Endothelial cell of umbilical vein (primary cell): Measurements from ENCODE around the gene IGFBP4. TPM values are rescaled to one million over a fixed set of nuclear protein-coding genes. Genes with fewer than 3 reads are reported as not detected.

Experiments used
- BruUV-seq: library from RNA; stranded (reverse); fragments of 400-500 nt; replicated peaks from 2 replicates; lab custom pipeline; 2021; lab: Mats Ljungman, UMichigan
- CTCF ChIA-PET: fragments of 300-600, 350-600 bp; sonication (Branson Sonifier 250); formaldehyde crosslinking; loops from one replicate; lab custom pipeline; 2021; ENCODE audit warnings: antibody characterized with exemption, inconsistent platforms; lab: Charles Lee
- POLR2A ChIA-PET: fragments of 300-600, 350-600 bp; sonication (Branson Sonifier 250); formaldehyde crosslinking; loops from one replicate; lab custom pipeline; 2021; ENCODE audit warnings: antibody characterized with exemption, inconsistent platforms; lab: Charles Lee
- DNase-seq: peaks from one replicate; pipeline ENCODE4 v3.0.0-alpha.2; 2011; ENCODE audit warnings: low read depth, low spot score
- FAIRE-seq: peaks from 2 replicates; lab custom pipeline; 2011; peaks lifted over from hg19 to GRCh38; lab: Jason Lieb, UNC
- H2AFZ ChIP-seq: 2 replicates; pipeline ENCODE4 v1.6.0; 2012; ENCODE audit warnings: low read depth, low read length, control low read depth, inconsistent platforms
- H3K27ac ChIP-seq: 2 replicates; pipeline ENCODE4 v1.5.1; 2011; ENCODE audit warnings: low read depth, mild to moderate bottlenecking, control low read depth, low read length, moderate library complexity; ENCODE audit not compliant: insufficient read depth
- H3K27me3 ChIP-seq, 2 experiments: 2 replicates each; pipeline versions ENCODE4 v1.6.0 to v1.6.1; 2011; ENCODE audit warnings: low read length in 2 of 2, mixed read lengths in 1 of 2; ENCODE audit not compliant: control insufficient read depth in 2 of 2, insufficient read depth in 2 of 2
- H3K36me3 ChIP-seq, 2 experiments: 2 replicates in 1 of 2; 3 replicates in 1 of 2; pipeline ENCODE4 v1.5.1; 2011; ENCODE audit warnings: low read length in 2 of 2, mild to moderate bottlenecking in 1 of 2, moderate library complexity in 1 of 2; ENCODE audit not compliant: control insufficient read depth in 2 of 2, insufficient read depth in 2 of 2; ENCODE audit errors: extremely low read depth in 1 of 2
- H3K4me1 ChIP-seq: 3 replicates; pipeline ENCODE4 v1.5.1; 2011; ENCODE audit warnings: mild to moderate bottlenecking, low read length; ENCODE audit not compliant: control insufficient read depth, insufficient read depth; ENCODE audit errors: extremely low read depth
- H3K4me2 ChIP-seq: 2 replicates; pipeline ENCODE4 v1.6.1; 2011; ENCODE audit warnings: low read length, control low read depth, mixed read lengths; ENCODE audit not compliant: insufficient read depth
- H3K4me3 ChIP-seq, 3 experiments: fragments of 200-600 bp in 1 of 3; sonication (generic), shearing (Covaris generic) in 1 of 3; replicated peaks in 1 of 3; 2 replicates each; pipeline ENCODE4 v1.5.1; 2011 to 2016; ENCODE audit warnings: control low read depth in 3 of 3, low read length in 3 of 3, mild to moderate bottlenecking in 2 of 3, inconsistent platforms in 1 of 3, low read depth in 1 of 3, moderate library complexity in 1 of 3; ENCODE audit not compliant: insufficient read depth in 1 of 3
- H3K79me2 ChIP-seq: 2 replicates; pipeline ENCODE4 v1.6.0; 2012; ENCODE audit warnings: low read length, inconsistent platforms; ENCODE audit not compliant: control insufficient read depth, insufficient read depth
- H3K9ac ChIP-seq: replicated peaks from 2 replicates; pipeline ENCODE3; 2011; ENCODE audit warnings: low read length, control low read depth; ENCODE audit not compliant: insufficient read depth; ENCODE audit errors: extremely low read depth
- H3K9me1 ChIP-seq: replicated peaks from 3 replicates; pipeline ENCODE4 v1.6.0; 2011; ENCODE audit warnings: mild to moderate bottlenecking, low read length; ENCODE audit not compliant: control insufficient read depth, insufficient read depth; ENCODE audit errors: extremely low read depth
- H3K9me3 ChIP-seq: replicated peaks from 2 replicates; pipeline ENCODE4 v1.5.1; 2012; ENCODE audit warnings: low read length, inconsistent platforms; ENCODE audit not compliant: control insufficient read depth, insufficient read depth
- H4K20me1 ChIP-seq: replicated peaks from 2 replicates; pipeline ENCODE3; 2011; ENCODE audit warnings: mild to moderate bottlenecking, low read length; ENCODE audit not compliant: control insufficient read depth, insufficient read depth; ENCODE audit errors: extremely low read depth
- EZH2 ChIP-seq: IDR thresholded peaks from 2 replicates; pipeline ENCODE4 v1.6.1; 2012; ENCODE audit warnings: borderline replicate concordance, low read depth, mild to moderate bottlenecking, moderate library complexity, low read length, inconsistent platforms; ENCODE audit not compliant: severe bottlenecking
- FOS ChIP-seq: IDR thresholded peaks from 2 replicates; pipeline ENCODE4 v1.6.1; 2011; ENCODE audit warnings: mild to moderate bottlenecking, low read length, moderate library complexity, borderline replicate concordance; ENCODE audit not compliant: insufficient read depth
- GATA2 ChIP-seq: IDR thresholded peaks from 2 replicates; pipeline ENCODE4 v1.7.0; 2011; ENCODE audit warnings: low read depth, mild to moderate bottlenecking, moderate library complexity, mixed read lengths, low read length; ENCODE audit not compliant: insufficient read length, insufficient read depth
- JUN ChIP-seq: IDR thresholded peaks from 2 replicates; pipeline ENCODE4 v1.6.1; 2011; ENCODE audit warnings: borderline replicate concordance, low read depth; ENCODE audit not compliant: insufficient read length, insufficient read depth
- MYC ChIP-seq: IDR thresholded peaks from one replicate; pipeline ENCODE4 v1.6.1; 2011; ENCODE audit warnings: mild to moderate bottlenecking, low read depth, low read length
- POLR2A ChIP-seq: IDR thresholded peaks from 2 replicates; pipeline ENCODE4 v1.6.1; 2012; ENCODE audit warnings: low read depth, mild to moderate bottlenecking, control low read depth, low read length
- POLR2AphosphoS5 ChIP-seq: IDR thresholded peaks from 2 replicates; pipeline ENCODE4 v1.6.1; 2012; ENCODE audit warnings: low read depth, mild to moderate bottlenecking, control low read depth, low read length, moderate library complexity; ENCODE audit not compliant: insufficient read depth
- dilution Hi-C: fragments of 300-500 bp; cut with MboI; formaldehyde crosslinking; loops from one replicate; pipeline ENCODE4 v1.15.0; 2019; ENCODE audit warnings: low sequenced_read_pairs; ENCODE audit not compliant: extremely low pct_ligation_motif_present
- intact Hi-C: fragments of 100-400 bp; cut with micrococcal nuclease; formaldehyde crosslinking; loops from one replicate; pipeline ENCODE4 v1.10.0; 2022
- polyA plus RNA-seq, 4 experiments: library from polyadenylated mRNA; depleted of rRNA in 3 of 4; stranded (reverse) in 3 of 4; unstranded in 1 of 4; fragments of >200 nt; gene quantifications; 2 replicates each; pipeline versions ENCODE4 v1.2.1 to v1.2.3, GENCODE V29; 2011 to 2012; ENCODE audit warnings: missing spikeins in 1 of 4
- total RNA-seq: library from RNA; stranded (reverse); gene quantifications from 2 replicates; pipeline ENCODE4 v1.2.3, GENCODE V29; 2021
- TF ChIP-seq, protein P1 (sequence below): IDR thresholded peaks from 2 replicates; pipeline ENCODE4 v1.6.1; 2011; ENCODE audit not compliant: insufficient read depth, insufficient read length
- TF ChIP-seq, protein P2 (sequence below), 2 donors: IDR thresholded peaks; 1 replicate in 1 of 2; 2 replicates in 1 of 2; pipeline ENCODE4 v1.5.1; 2011; ENCODE audit warnings: low read length in 2 of 2, mild to moderate bottlenecking in 2 of 2, moderate library complexity in 2 of 2, control low read depth in 1 of 2, inconsistent platforms in 1 of 2, low read depth in 1 of 2; ENCODE audit not compliant: insufficient read depth in 1 of 2; ENCODE audit errors: extremely low read depth in 1 of 2

Gene IGFBP4
- total and polyA plus RNA-seq, 2 donors (not counting 3 experiments of a cell fraction or from before 2014, with no cell fraction given), result 377 to 618 TPM

- ChIA-PET CTCF (interaction anchor here (1.2 to 9.5 kb wide), 3 partner anchors 19 to 54 kb away, joined by 3 to 148 read pairs (median 3); no protein-coding TSS in a partner anchor), POLR2A (no interaction called here)
- intact Hi-C loops, result no loop called here
- FAIRE-seq (peak; percentile 15), DNase-seq (no peak)
- no peaks in the 10 kb centered on the region for H3K4me1 ChIP-seq
- H4K20me1 ChIP-seq, result no peaks in the 10 kb centered on the region
- H3K4me3 ChIP-seq, result no peak overlapping the region
- TF ChIP-seq POLR2A, result no peak
- TF ChIP-seq, protein P1, sequence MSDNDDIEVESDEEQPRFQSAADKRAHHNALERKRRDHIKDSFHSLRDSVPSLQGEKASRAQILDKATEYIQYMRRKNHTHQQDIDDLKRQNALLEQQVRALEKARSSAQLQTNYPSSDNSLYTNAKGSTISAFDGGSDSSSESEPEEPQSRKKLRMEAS, result peak; percentile 14
- BruUV-seq, result no TSS peak
- H3K9me1 ChIP-seq, result no peaks in the 10 kb centered on the region
- no peaks in the 10 kb centered on the region for H3K9me3 ChIP-seq
- peaks cover 0 to 2% of the 10 kb centered on the region in 2 experiments for H3K27me3 ChIP-seq
- H3K79me2 ChIP-seq, result no peaks in the 10 kb centered on the region
- H2AFZ ChIP-seq, result no peak overlapping the region
- H3K36me3 ChIP-seq, result no peaks in the 10 kb centered on the region
- dilution Hi-C loops, result no loop called here
- H3K27ac ChIP-seq, result no peak overlapping the region
- H3K9ac ChIP-seq, result no peak overlapping the region
- no peak overlapping the region for H3K4me2 ChIP-seq
These were observed 37.3 kb downstream of the IGFBP4 start for GRCh38 chr17:40480501-40481003.

DNA sequence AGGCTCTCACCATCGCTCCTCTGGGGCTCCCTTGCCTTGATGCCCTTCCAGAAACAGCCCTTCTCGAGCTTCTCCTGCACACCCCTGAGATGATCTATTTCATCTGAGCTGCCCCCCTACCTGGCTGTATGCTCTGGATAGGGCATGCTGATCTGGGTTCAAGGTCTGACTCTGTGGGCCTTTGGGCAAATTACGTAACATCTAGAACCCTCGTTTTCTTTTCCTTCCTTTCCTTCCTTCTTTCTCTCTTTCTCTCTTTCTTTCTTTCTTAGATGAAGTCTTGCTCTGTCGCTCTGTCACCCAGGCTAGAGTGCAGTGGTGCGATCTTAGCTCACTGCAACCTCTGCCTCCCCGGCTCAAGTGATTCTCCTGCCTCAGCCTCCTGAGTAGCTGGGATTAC lies 37.9 kb downstream of the IGFBP4 start:
- BruUV-seq, result no TSS peak
- Histone ChIP-seq H4K20me1 (no peaks in the 10 kb centered on the region), H2AFZ (no peak overlapping the region), H3K9ac (no peak overlapping the region), H3K9me3 (no peaks in the 10 kb centered on the region), H3K4me3 (no peak overlapping the region), H3K36me3 (no peaks in the 10 kb centered on the region), H3K79me2 (no peaks in the 10 kb centered on the region), H3K4me1 (no peaks in the 10 kb centered on the region), H3K4me2 (no peak overlapping the region), H3K27me3 (peaks cover 2 to 5% of the 10 kb centered on the region in 2 experiments), H3K9me1 (no peaks in the 10 kb centered on the region), H3K27ac (no peak overlapping the region)
- CTCF ChIA-PET, result interaction anchor here (1.2 to 9.5 kb wide), 3 partner anchors 19 to 53 kb away, joined by 3 to 148 read pairs (median 3); no protein-coding TSS in a partner anchor
- dilution Hi-C loops (no loop called here), intact Hi-C loops (no loop called here)
- DNase-seq, result no peak
- TF ChIP-seq GATA2 (no peak), JUN (no peak), POLR2AphosphoS5 (no peak), FOS (no peak), POLR2A (no peak), MYC (no peak), EZH2 (no peak)
- TF ChIP-seq, protein P1, result no peak
- TF ChIP-seq, protein P2, sequence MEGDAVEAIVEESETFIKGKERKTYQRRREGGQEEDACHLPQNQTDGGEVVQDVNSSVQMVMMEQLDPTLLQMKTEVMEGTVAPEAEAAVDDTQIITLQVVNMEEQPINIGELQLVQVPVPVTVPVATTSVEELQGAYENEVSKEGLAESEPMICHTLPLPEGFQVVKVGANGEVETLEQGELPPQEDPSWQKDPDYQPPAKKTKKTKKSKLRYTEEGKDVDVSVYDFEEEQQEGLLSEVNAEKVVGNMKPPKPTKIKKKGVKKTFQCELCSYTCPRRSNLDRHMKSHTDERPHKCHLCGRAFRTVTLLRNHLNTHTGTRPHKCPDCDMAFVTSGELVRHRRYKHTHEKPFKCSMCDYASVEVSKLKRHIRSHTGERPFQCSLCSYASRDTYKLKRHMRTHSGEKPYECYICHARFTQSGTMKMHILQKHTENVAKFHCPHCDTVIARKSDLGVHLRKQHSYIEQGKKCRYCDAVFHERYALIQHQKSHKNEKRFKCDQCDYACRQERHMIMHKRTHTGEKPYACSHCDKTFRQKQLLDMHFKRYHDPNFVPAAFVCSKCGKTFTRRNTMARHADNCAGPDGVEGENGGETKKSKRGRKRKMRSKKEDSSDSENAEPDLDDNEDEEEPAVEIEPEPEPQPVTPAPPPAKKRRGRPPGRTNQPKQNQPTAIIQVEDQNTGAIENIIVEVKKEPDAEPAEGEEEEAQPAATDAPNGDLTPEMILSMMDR (IDR thresholded peaks at IDR 0.05; ENCODE audit: extremely low read depth in 1 of 2, insufficient read depth in 1 of 2, low read depth in 1 of 2, low read length in 2 of 2), result no peak
- POLR2A ChIA-PET, result no interaction called here
- FAIRE-seq, result no peak
